HepG2 (cell line): ENCODE results near the gene NUDT7. TPM values are rescaled to one million over a fixed set of nuclear protein-coding genes. Genes with fewer than 3 reads are reported as not detected.

Experiments
- HMG20B ChIP-seq: conservative IDR thresholded peaks from 2 replicates; pipeline ENCODE4 v1.6.1; 2016; ENCODE audit warnings: missing genetic modification reagents, missing compliant biosample characterization
- HNF4G ChIP-seq, 2 experiments: sonication (generic) in 1 of 2; formaldehyde crosslinking in 1 of 2; IDR thresholded peaks; 2 replicates each; pipeline versions ENCODE4 v1.4.0 to v1.6.1; 2011 to 2020; ENCODE audit warnings: borderline replicate concordance in 2 of 2, low read depth in 2 of 2, mild to moderate bottlenecking in 2 of 2, low read length in 1 of 2, missing genetic modification reagents in 1 of 2, moderate library complexity in 1 of 2
- KLF12 ChIP-seq: sonication (generic); formaldehyde crosslinking; IDR thresholded peaks from 2 replicates; pipeline ENCODE4 v1.4.0; 2020; ENCODE audit warnings: missing genetic modification reagents, borderline replicate concordance
- MBD4 ChIP-seq: IDR thresholded peaks from 2 replicates; pipeline ENCODE4 v1.6.1; 2012; ENCODE audit warnings: low read length, inconsistent platforms, borderline replicate concordance
- MEIS1 ChIP-seq: sonication (generic); formaldehyde crosslinking; IDR thresholded peaks from 2 replicates; pipeline ENCODE4 v1.9.0; 2021; ENCODE audit warnings: mild to moderate bottlenecking, missing genetic modification reagents, moderate library complexity, borderline replicate concordance
- NFIC ChIP-seq: IDR thresholded peaks from 2 replicates; pipeline ENCODE4 v1.6.1; 2012; ENCODE audit warnings: mild to moderate bottlenecking, low read length, inconsistent platforms
- SMC3 ChIP-seq: IDR thresholded peaks from 2 replicates; pipeline ENCODE4 v1.6.1; 2011; ENCODE audit warnings: low read length, improper control_type of control experiment
- TEAD3 ChIP-seq: optimal IDR thresholded peaks from 2 replicates; pipeline ENCODE3; 2016; ENCODE audit warnings: borderline replicate concordance
- ZNF24 ChIP-seq: fragments of 450-650 bp; IDR thresholded peaks from 2 replicates; pipeline ENCODE4 v1.6.1; 2017; ENCODE audit warnings: antibody characterized with exemption, mild to moderate bottlenecking
- ZNF260 ChIP-seq: sonication (generic); formaldehyde crosslinking; IDR thresholded peaks from 2 replicates; pipeline ENCODE4 v1.4.0; 2020; ENCODE audit warnings: missing genetic modification reagents, low read depth, mild to moderate bottlenecking, borderline replicate concordance
- ZNF558 ChIP-seq: sonication (generic); formaldehyde crosslinking; IDR thresholded peaks from 2 replicates; pipeline ENCODE4 v1.9.0; 2022; ENCODE audit warnings: mild to moderate bottlenecking, missing genetic modification reagents, borderline replicate concordance
- ZNF761 ChIP-seq: sonication (generic); formaldehyde crosslinking; conservative IDR thresholded peaks from 2 replicates; pipeline ENCODE4 v1.4.0; 2020; ENCODE audit warnings: mild to moderate bottlenecking, missing genetic modification reagents
- ZNF777 ChIP-seq: sonication (generic); formaldehyde crosslinking; IDR thresholded peaks from 2 replicates; pipeline ENCODE4 v1.4.0; 2020; ENCODE audit warnings: missing genetic modification reagents
- ZNF841 ChIP-seq: sonication (generic); formaldehyde crosslinking; IDR thresholded peaks from 2 replicates; pipeline ENCODE4 v1.8.1; 2023; ENCODE audit warnings: missing genetic modification reagents, borderline replicate concordance
- polyA plus RNA-seq, 8 experiments: library from polyadenylated mRNA; depleted of rRNA in 3 of 8; stranded (reverse) in 7 of 8; unstranded in 1 of 8; fragments of >200 nt; fragmentation: Illumina TruSeq in 4 of 8; extraction: Trizol in 4 of 8; gene quantifications; 2 replicates each; pipeline versions ENCODE4 v1.2.1 to v1.2.3, GENCODE V29; 2011 to 2016; ENCODE audit warnings: low read depth in 4 of 8, missing spikeins in 1 of 8, mixed read lengths in 1 of 8; ENCODE audit not compliant: insufficient read depth in 1 of 8
- total RNA-seq, 5 experiments: library from RNA; depleted of rRNA; stranded (reverse); fragments of >200 nt; fragmentation: Illumina TruSeq; extraction: Trizol; gene quantifications; 2 replicates each; pipeline ENCODE4 v1.2.3, GENCODE V29; 2016; ENCODE audit warnings: low read depth in 1 of 5
- TF ChIP-seq, protein P1 (sequence below): IDR thresholded peaks from 2 replicates; pipeline ENCODE4 v1.6.1; 2016; ENCODE audit warnings: control low read depth
- TF ChIP-seq, protein P2 (sequence below): sonication (generic); formaldehyde crosslinking; IDR thresholded peaks from 2 replicates; pipeline ENCODE4 v1.9.0; 2021; ENCODE audit warnings: missing genetic modification reagents, borderline replicate concordance
- TF ChIP-seq, protein P3 (sequence below): sonication (generic); formaldehyde crosslinking; IDR thresholded peaks from 2 replicates; pipeline ENCODE4 v1.9.0; 2022; ENCODE audit warnings: low read depth, missing genetic modification reagents
- TF ChIP-seq, protein P4 (sequence below): fragments of 450-650 bp; IDR thresholded peaks from 2 replicates; pipeline ENCODE4 v1.6.1; 2017
- TF ChIP-seq, protein P5 (sequence below): sonication (generic); formaldehyde crosslinking; conservative IDR thresholded peaks from 2 replicates; pipeline ENCODE4 v1.5.0; 2020; ENCODE audit warnings: missing genetic modification reagents

NUDT7 gene
- total and polyA plus RNA-seq, 2 of the 13 experiments (the other 11 are each of a cell fraction or from before 2014, with no cell fraction given) = 14.3 to 23.9 TPM

DNA sequence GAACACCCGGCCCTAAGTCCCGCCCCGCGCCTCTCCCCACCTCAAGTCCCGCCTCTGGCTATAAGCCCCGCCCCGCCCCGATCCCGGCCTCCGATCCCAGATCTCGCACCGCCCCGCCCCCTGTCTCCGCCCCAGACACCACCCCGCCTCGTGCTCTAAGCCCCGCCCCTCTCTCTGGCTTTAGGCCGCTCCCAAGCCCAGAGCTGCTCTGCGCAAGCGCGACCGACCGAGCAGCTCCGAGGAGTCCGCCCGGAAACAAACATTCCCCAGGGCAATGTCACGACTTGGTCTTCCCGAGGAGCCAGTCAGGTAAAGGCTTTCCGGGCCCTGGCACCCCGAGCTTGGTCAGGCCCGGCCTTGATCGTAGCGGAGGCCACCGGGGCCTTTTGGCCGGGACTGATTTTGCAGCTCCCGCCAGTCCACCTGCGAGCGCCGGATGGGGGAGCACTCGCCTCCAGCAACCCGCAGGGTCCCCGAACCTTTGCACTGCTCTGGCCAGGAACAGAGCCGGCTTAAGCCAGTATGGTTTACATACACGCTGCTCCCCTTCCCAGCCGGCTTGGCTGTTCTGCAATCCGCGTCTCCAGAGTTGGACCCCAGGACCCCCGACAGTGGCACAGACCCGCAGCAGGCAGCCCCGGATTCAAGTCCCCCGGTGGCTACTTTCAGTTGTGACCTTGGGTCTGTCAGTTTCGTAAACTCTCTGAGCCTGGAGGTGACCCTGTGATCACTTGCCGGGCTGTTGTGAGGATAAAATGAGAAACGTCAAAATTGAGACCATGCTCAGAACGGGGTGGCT is at the start of gene NUDT7 (continued):
- TF ChIP-seq HNF4G (IDR thresholded peaks at IDR 0.05; ENCODE audit: borderline replicate concordance, low read depth, low read length) = peak; percentile 55
- peak; percentile 80; the same call in 1 of the 2 replicates for TF ChIP-seq HNF4G (CRISPR knock-in tag; IDR thresholded peaks at IDR 0.05; ENCODE audit: borderline replicate concordance, low read depth)
- TF ChIP-seq, protein P1, sequence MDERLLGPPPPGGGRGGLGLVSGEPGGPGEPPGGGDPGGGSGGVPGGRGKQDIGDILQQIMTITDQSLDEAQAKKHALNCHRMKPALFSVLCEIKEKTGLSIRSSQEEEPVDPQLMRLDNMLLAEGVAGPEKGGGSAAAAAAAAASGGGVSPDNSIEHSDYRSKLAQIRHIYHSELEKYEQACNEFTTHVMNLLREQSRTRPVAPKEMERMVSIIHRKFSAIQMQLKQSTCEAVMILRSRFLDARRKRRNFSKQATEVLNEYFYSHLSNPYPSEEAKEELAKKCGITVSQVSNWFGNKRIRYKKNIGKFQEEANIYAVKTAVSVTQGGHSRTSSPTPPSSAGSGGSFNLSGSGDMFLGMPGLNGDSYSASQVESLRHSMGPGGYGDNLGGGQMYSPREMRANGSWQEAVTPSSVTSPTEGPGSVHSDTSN (CRISPR knock-in tag) = no peak
- no peak; the same call in 1 of the 2 replicates for TF ChIP-seq ZNF558
- TF ChIP-seq NFIC = no peak
- TF ChIP-seq, protein P2, sequence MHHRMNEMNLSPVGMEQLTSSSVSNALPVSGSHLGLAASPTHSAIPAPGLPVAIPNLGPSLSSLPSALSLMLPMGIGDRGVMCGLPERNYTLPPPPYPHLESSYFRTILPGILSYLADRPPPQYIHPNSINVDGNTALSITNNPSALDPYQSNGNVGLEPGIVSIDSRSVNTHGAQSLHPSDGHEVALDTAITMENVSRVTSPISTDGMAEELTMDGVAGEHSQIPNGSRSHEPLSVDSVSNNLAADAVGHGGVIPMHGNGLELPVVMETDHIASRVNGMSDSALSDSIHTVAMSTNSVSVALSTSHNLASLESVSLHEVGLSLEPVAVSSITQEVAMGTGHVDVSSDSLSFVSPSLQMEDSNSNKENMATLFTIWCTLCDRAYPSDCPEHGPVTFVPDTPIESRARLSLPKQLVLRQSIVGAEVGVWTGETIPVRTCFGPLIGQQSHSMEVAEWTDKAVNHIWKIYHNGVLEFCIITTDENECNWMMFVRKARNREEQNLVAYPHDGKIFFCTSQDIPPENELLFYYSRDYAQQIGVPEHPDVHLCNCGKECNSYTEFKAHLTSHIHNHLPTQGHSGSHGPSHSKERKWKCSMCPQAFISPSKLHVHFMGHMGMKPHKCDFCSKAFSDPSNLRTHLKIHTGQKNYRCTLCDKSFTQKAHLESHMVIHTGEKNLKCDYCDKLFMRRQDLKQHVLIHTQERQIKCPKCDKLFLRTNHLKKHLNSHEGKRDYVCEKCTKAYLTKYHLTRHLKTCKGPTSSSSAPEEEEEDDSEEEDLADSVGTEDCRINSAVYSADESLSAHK (CRISPR knock-in tag) = no peak; the same call in 1 of the 2 replicates
- TF ChIP-seq HMG20B (CRISPR knock-in tag) = no peak
- TF ChIP-seq TEAD3 (CRISPR knock-in tag) = peak; percentile 76
- TF ChIP-seq, protein P3, sequence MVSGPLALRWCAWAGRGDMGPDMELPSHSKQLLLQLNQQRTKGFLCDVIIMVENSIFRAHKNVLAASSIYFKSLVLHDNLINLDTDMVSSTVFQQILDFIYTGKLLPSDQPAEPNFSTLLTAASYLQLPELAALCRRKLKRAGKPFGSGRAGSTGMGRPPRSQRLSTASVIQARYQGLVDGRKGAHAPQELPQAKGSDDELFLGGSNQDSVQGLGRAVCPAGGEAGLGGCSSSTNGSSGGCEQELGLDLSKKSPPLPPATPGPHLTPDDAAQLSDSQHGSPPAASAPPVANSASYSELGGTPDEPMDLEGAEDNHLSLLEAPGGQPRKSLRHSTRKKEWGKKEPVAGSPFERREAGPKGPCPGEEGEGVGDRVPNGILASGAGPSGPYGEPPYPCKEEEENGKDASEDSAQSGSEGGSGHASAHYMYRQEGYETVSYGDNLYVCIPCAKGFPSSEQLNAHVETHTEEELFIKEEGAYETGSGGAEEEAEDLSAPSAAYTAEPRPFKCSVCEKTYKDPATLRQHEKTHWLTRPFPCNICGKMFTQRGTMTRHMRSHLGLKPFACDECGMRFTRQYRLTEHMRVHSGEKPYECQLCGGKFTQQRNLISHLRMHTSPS (CRISPR knock-in tag) = peak; percentile 64; the same call in 1 of the 2 replicates
- TF ChIP-seq, protein P4, sequence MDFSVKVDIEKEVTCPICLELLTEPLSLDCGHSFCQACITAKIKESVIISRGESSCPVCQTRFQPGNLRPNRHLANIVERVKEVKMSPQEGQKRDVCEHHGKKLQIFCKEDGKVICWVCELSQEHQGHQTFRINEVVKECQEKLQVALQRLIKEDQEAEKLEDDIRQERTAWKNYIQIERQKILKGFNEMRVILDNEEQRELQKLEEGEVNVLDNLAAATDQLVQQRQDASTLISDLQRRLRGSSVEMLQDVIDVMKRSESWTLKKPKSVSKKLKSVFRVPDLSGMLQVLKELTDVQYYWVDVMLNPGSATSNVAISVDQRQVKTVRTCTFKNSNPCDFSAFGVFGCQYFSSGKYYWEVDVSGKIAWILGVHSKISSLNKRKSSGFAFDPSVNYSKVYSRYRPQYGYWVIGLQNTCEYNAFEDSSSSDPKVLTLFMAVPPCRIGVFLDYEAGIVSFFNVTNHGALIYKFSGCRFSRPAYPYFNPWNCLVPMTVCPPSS = no peak
- TF ChIP-seq ZNF777 (CRISPR knock-in tag) = 0 out of 2 replicates have a peak, but pooled peaks have one; percentile 25
- no peak for TF ChIP-seq ZNF761 (CRISPR knock-in tag)
- TF ChIP-seq SMC3 = peak; percentile 1; the same call in 1 of the 2 replicates
- TF ChIP-seq ZNF260 = no peak
- TF ChIP-seq ZNF24 = no peak
- TF ChIP-seq, protein P5, sequence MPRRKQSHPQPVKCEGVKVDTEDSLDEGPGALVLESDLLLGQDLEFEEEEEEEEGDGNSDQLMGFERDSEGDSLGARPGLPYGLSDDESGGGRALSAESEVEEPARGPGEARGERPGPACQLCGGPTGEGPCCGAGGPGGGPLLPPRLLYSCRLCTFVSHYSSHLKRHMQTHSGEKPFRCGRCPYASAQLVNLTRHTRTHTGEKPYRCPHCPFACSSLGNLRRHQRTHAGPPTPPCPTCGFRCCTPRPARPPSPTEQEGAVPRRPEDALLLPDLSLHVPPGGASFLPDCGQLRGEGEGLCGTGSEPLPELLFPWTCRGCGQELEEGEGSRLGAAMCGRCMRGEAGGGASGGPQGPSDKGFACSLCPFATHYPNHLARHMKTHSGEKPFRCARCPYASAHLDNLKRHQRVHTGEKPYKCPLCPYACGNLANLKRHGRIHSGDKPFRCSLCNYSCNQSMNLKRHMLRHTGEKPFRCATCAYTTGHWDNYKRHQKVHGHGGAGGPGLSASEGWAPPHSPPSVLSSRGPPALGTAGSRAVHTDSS (CRISPR knock-in tag) = no peak
- no peak for TF ChIP-seq MBD4
- peak; percentile 14; the same call in 1 of the 2 replicates for TF ChIP-seq KLF12
- peak; percentile 84; the same call in 1 of the 2 replicates for TF ChIP-seq MEIS1 (CRISPR knock-in tag)
- TF ChIP-seq ZNF841 (CRISPR knock-in tag) = no peak
